Psoas muscle (tissue), 8 donors: ENCODE measurements around the gene LHFPL6. TPM values are rescaled to one million over a fixed set of nuclear protein-coding genes. Genes with fewer than 3 reads are reported as not detected.

Experiments
- ATAC-seq, 4 donors: fragments of 200-7000 bp; cut with Tn5 transposase; one replicate each; pipeline ENCODE4 v1.9.1; 2020; ENCODE audit warnings: moderate library complexity in 3 of 4, mild to moderate bottlenecking in 2 of 4
- DNase-seq, 2 donors: peaks; one replicate each; pipeline ENCODE4 v3.0.0-alpha.2; 2020
- H3K27ac ChIP-seq: fragments of 200-600 bp; one replicate; pipeline ENCODE4 v1.8.0; 2022
- H3K27me3 ChIP-seq, 3 donors: fragments of 200-600 bp in 1 of 3; one replicate each; pipeline versions ENCODE4 v1.6.1 to v1.8.0; 2013 to 2022; ENCODE audit warnings: low read length in 2 of 3, mild to moderate bottlenecking in 2 of 3, moderate library complexity in 1 of 3; ENCODE audit not compliant: insufficient read depth in 3 of 3
- H3K36me3 ChIP-seq, 2 donors: fragments of 200-600 bp in 1 of 2; one replicate each; pipeline versions ENCODE4 v1.6.1 to v1.8.0; 2013 to 2022; ENCODE audit warnings: low read depth in 1 of 2, mild to moderate bottlenecking in 1 of 2, moderate library complexity in 1 of 2; ENCODE audit not compliant: insufficient read depth in 1 of 2
- H3K4me1 ChIP-seq: fragments of 200-600 bp; one replicate; pipeline ENCODE4 v1.8.0; 2022
- H3K4me3 ChIP-seq: fragments of 200-600 bp; one replicate; pipeline ENCODE4 v1.8.0; 2022; ENCODE audit warnings: mild to moderate bottlenecking
- H3K9me3 ChIP-seq: fragments of 200-600 bp; one replicate; pipeline ENCODE4 v1.8.0; 2022
- WGBS, 3 donors: extraction: QIAGEN DNeasy Blood & Tissue Kit; methylation state at CpG; one replicate each; pipeline versions ENCODE4 v1.1.6 to v1.1.7; 2013; 5-methylcytosine and 5-hydroxymethylcytosine counted together
- intact Hi-C, 2 donors: fragments of 100-400 bp; cut with DNase I; formaldehyde crosslinking; loops; one replicate each; pipeline versions ENCODE4 v1.11.0 to v1.14.2; 2022
- polyA plus RNA-seq, 3 donors: library from polyadenylated mRNA; stranded (reverse); fragments of 200-250 nt; gene quantifications; one replicate each; pipeline ENCODE4 v1.2.3, GENCODE V29; 2013
- total RNA-seq, 4 donors: library from RNA; stranded (reverse); fragmentation: NEBNext Ultra II Directional in 2 of 4; extraction: Animal tissue kit (Norgen Biotek cat#: 25700) in 2 of 4; gene quantifications; one replicate each; pipeline versions ENCODE4 v1.2.1 to v1.2.4, GENCODE V29; 2021 to 2023
- TF ChIP-seq, protein P1 (sequence below): fragments of 200-600 bp; IDR thresholded peaks from one replicate; pipeline ENCODE4 v1.8.0; 2022; ENCODE audit warnings: antibody characterized with exemption
- donor health status: healthy with polysubstance abuse.
- donor health status: DM: no; HTN: no; CAD: no; lungs with moderate emphysema.
- donor health status: Bipolar disorder and iron deficiency.
- donor health status: healthy.
- donor health status: DM: yes; HTN: yes; CAD: no.
- donor health status: DM: no; HTN: no; CAD: no.
- donor health status: DM: no; HTN: no; CAD: no.
- donor health status: DM: yes; HTN: yes; CAD: no.

LHFPL6 gene
- total and polyA plus RNA-seq, 7 donors = 15.0 to 35.8 (median 17.3) TPM

DNA sequence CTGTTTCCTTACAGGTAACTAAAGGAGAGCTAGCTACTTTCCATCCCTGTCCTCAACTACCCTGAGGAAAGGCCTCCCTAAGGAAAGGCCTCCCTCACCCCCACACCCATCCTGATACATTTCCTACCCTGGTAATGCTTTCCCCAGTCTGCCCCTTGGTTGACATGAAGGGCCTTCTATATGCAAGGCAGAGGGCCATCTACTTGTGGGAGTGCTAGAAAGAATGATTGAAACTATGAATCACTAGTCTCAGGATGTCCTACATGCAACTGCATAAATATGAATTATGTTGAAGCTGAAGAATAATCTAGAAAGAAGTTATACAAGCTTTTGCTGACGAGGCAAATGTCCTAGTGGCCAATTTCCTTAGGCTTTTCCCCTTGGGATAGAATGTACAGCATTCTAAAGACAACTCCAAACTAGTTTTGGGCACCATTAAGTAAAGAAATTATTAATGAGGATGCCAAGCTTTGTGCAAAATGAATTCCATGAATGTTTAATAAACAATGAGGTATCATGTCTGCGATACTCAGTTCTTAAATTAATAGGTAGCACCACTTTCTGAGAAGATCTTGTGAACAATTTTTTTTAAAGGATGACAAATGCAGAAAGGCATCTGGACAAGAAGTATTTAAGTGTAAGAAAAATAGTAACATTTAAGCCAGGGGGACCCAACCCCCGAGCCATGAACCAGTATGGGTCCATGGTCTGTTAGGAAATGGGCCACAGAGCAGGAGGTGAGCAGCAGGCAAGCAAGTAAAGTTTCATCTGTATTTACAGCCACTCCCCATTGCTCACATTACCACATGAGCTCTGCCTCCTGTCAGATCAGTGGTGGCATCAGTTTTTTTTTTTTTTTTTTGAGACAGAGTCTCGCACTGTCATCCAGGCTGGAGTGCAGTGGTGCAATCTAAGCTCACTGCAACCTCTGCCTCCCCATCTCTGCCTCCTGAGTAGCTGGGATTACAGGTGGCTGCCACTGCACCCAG is 223.0 kb downstream of the LHFPL6 start:
- H3K9me3 ChIP-seq = no peaks in the 10 kb centered on the region
- 88 to 96% (median 94%) methylated on average over 4 of the region's 4 CpGs for WGBS, 3 donors
- H3K27me3 ChIP-seq = no peaks in the 10 kb centered on the region
- H3K27ac ChIP-seq = no peak overlapping the region
- TF ChIP-seq, protein P1, sequence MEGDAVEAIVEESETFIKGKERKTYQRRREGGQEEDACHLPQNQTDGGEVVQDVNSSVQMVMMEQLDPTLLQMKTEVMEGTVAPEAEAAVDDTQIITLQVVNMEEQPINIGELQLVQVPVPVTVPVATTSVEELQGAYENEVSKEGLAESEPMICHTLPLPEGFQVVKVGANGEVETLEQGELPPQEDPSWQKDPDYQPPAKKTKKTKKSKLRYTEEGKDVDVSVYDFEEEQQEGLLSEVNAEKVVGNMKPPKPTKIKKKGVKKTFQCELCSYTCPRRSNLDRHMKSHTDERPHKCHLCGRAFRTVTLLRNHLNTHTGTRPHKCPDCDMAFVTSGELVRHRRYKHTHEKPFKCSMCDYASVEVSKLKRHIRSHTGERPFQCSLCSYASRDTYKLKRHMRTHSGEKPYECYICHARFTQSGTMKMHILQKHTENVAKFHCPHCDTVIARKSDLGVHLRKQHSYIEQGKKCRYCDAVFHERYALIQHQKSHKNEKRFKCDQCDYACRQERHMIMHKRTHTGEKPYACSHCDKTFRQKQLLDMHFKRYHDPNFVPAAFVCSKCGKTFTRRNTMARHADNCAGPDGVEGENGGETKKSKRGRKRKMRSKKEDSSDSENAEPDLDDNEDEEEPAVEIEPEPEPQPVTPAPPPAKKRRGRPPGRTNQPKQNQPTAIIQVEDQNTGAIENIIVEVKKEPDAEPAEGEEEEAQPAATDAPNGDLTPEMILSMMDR = no peak
- H3K36me3 ChIP-seq = no peaks in the 10 kb centered on the region
- DNase-seq = no peak
- H3K4me1 ChIP-seq = no peaks in the 10 kb centered on the region
- intact Hi-C loops = no loop called here
- no peak overlapping the region for H3K4me3 ChIP-seq
- ATAC-seq = no peak

GRCh38 chr13:39379118-39379517 is 223.9 kb downstream of the LHFPL6 start:
- no peak overlapping the region for H3K27ac ChIP-seq
- TF ChIP-seq, protein P1 = no peak
- DNase-seq = no peak
- no peaks in the 10 kb centered on the region for H3K9me3 ChIP-seq
- H3K36me3 ChIP-seq = no peaks in the 10 kb centered on the region
- WGBS, 3 donors = 82 to 88% (median 85%) methylated on average over 2 of the region's 2 CpGs
- no peaks in the 10 kb centered on the region for H3K27me3 ChIP-seq
- ATAC-seq = no peak
- intact Hi-C loops = no loop called here
- no peak overlapping the region for H3K4me3 ChIP-seq
- H3K4me1 ChIP-seq = no peaks in the 10 kb centered on the region

- 61 to 90% (median 78%) methylated on average over 2 of the region's 2 CpGs for WGBS, 3 donors
- no peak for DNase-seq
- Histone ChIP-seq H3K4me1 (no peaks in the 10 kb centered on the region), H3K4me3 (no peak overlapping the region), H3K27me3 (no peaks in the 10 kb centered on the region), H3K27ac (no peak overlapping the region), H3K9me3 (no peaks in the 10 kb centered on the region), H3K36me3 (no peaks in the 10 kb centered on the region)
- TF ChIP-seq, protein P1 = no peak
- no peak for ATAC-seq
- intact Hi-C loops = no loop called here
Observed at GRCh38 chr13:39378306-39378705, 224.7 kb downstream of the LHFPL6 start.

DNA sequence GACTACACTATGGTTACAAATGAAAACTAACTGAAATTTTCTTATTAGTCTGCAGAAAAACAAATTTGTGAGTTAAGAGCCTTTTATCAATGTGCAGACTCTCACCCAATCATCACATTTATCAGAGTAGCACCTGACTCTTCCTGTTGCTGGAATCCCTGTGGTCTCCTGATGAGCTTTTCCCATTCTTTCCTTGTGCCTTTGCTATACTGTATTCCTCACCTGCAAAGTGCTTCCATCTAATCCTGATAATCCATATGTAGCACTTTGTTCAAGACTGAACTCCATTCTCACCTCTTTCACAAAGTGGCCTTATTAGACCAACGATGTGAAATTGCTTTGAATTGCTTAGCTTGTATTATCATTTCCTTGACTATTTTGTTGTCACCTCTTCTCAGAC is 225.3 kb downstream of the LHFPL6 start:
- DNase-seq (no peak), ATAC-seq (no peak)
- Histone ChIP-seq H3K4me3 (no peak overlapping the region), H3K27ac (no peak overlapping the region), H3K27me3 (no peaks in the 10 kb centered on the region), H3K9me3 (no peaks in the 10 kb centered on the region), H3K36me3 (no peaks in the 10 kb centered on the region), H3K4me1 (no peaks in the 10 kb centered on the region)
- intact Hi-C loops = no loop called here
- TF ChIP-seq, protein P1 = no peak
- WGBS, 3 donors = 86 to 95% (median 91%) methylated on average over 1 of the region's 1 CpG
